Fibroblast of pulmonary artery (primary cell): ENCODE data around the gene CUX1.

Experiments
- DNase-seq: peaks from one replicate; pipeline ENCODE4 v3.0.0-alpha.2; 2010; ENCODE audit warnings: low read depth
- H3K4me3 ChIP-seq: replicated peaks from 2 replicates; pipeline ENCODE4 v1.5.1; 2011; ENCODE audit warnings: low read depth, mild to moderate bottlenecking, control low read depth, low read length, moderate library complexity
- CTCF ChIP-seq: IDR thresholded peaks from 2 replicates; pipeline ENCODE4 v1.5.1; 2011; ENCODE audit warnings: mild to moderate bottlenecking, control low read depth, low read length, inconsistent platforms; ENCODE audit errors: missing control alignments

CUX1 gene

GRCh38 chr7:102111061-102112041 is 293.9 kb downstream of the CUX1 start:
- TF ChIP-seq CTCF = no peak
- DNase-seq = peak; percentile 14

GRCh38 chr7:102115181-102115580 is 297.8 kb downstream of the CUX1 start:
- no peak for TF ChIP-seq CTCF
- H3K4me3 ChIP-seq = no peak overlapping the region

More at GRCh38 chr7:102111061-102112041, 293.9 kb downstream of the CUX1 start:
- H3K4me3 ChIP-seq = no peak overlapping the region

GRCh38 chr7:102115931-102116330 is 298.5 kb downstream of the CUX1 start:
- no peak overlapping the region for H3K4me3 ChIP-seq
- no peak for TF ChIP-seq CTCF
- no peak for DNase-seq

More at GRCh38 chr7:102115181-102115580, 297.8 kb downstream of the CUX1 start:
- DNase-seq = no peak

GRCh38 chr7:102117743-102118142 is 300.3 kb downstream of the CUX1 start:
- no peak for TF ChIP-seq CTCF
- peak; percentile 77 for DNase-seq
- H3K4me3 ChIP-seq = no peak overlapping the region

- no peak overlapping the region for H3K4me3 ChIP-seq
- peak; percentile 72 for DNase-seq
- no peak for TF ChIP-seq CTCF
Observed at GRCh38 chr7:102119213-102119651, 301.8 kb downstream of the CUX1 start.

- DNase-seq = no peak
- H3K4me3 ChIP-seq = no peak overlapping the region
- TF ChIP-seq CTCF = no peak
Observed at GRCh38 chr7:102119925-102120324, 302.5 kb downstream of the CUX1 start.

GRCh38 chr7:102120666-102121195 is 303.3 kb downstream of the CUX1 start:
- H3K4me3 ChIP-seq = no peak overlapping the region
- peak; percentile 10 for DNase-seq
- TF ChIP-seq CTCF = no peak
